ENCODE measurements around the gene TBC1D30. TPM values are rescaled to one million over a fixed set of nuclear protein-coding genes. Genes with fewer than 3 reads are reported as not detected.

The TBC1D30 gene
- total RNA-seq, 3 donors from 2014 or later = 3.6 to 8.7 (median 7.4) TPM

DNA sequence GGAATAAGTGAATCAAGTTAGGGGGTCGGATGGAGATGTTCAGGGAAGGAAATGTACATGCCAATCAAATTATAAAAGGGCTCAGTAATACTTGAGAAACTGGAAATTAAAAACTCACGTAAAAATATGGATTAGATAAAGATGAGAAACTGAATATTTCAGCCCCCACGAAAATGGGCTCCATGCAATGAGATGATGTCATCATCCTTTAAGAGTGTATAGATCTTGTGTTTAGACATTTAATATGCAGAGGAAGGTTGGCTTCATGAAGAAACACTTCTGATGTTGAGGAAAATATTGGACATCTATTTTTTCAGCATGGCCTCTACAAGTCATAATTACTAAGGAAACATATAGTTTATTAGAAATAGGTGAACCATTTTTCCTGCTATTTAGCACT is 9.5 kb downstream of the TBC1D30 start:
- H3K9me3 ChIP-seq = no peaks in the 10 kb centered on the region
- intact Hi-C loops (cut with DNase I, micrococcal nuclease) = no loop called here
- no peak for ATAC-seq
- no peaks in the 10 kb centered on the region for H3K4me1 ChIP-seq (ENCODE audit: low read depth)
- TF ChIP-seq, protein P1, sequence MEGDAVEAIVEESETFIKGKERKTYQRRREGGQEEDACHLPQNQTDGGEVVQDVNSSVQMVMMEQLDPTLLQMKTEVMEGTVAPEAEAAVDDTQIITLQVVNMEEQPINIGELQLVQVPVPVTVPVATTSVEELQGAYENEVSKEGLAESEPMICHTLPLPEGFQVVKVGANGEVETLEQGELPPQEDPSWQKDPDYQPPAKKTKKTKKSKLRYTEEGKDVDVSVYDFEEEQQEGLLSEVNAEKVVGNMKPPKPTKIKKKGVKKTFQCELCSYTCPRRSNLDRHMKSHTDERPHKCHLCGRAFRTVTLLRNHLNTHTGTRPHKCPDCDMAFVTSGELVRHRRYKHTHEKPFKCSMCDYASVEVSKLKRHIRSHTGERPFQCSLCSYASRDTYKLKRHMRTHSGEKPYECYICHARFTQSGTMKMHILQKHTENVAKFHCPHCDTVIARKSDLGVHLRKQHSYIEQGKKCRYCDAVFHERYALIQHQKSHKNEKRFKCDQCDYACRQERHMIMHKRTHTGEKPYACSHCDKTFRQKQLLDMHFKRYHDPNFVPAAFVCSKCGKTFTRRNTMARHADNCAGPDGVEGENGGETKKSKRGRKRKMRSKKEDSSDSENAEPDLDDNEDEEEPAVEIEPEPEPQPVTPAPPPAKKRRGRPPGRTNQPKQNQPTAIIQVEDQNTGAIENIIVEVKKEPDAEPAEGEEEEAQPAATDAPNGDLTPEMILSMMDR (IDR thresholded peaks at IDR 0.05) = no peak
- H3K4me3 ChIP-seq = no peak overlapping the region
- no peak for DNase-seq
- no peaks in the 10 kb centered on the region for H3K36me3 ChIP-seq (ENCODE audit: low read depth)

DNA sequence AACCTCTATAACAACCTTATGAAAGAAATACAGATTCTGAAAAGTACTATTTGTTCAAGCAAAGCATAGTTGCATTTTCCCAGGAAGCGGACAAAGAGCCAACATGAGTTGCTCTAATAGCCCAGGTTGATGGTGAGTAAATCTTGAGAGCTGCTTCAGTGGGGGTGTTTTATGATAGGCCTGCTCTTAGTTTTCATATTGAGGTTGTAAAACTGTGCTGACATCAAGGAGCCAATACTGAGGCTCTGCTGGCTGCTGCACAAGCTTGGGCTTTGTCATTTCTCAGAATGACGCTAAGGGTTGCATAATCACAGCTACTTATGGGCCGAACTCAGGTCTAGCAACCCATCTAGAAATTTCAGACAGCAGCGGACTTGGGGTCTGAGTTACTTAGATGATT is 11.5 kb downstream of the TBC1D30 start:
- intact Hi-C loops (cut with DNase I, micrococcal nuclease) = no loop called here
- Histone ChIP-seq H3K4me3 (no peak overlapping the region), H3K36me3 (ENCODE audit: low read depth) (no peaks in the 10 kb centered on the region), H3K4me1 (ENCODE audit: low read depth) (peaks cover 6% of the 10 kb centered on the region), H3K9me3 (no peaks in the 10 kb centered on the region)
- TF ChIP-seq, protein P1 (IDR thresholded peaks at IDR 0.05) = no peak
- peak; percentile 85 for ATAC-seq
- peak in 1 of 3 donors; percentile 57 for DNase-seq

- H3K9me3 ChIP-seq = no peaks in the 10 kb centered on the region
- no peaks in the 10 kb centered on the region for H3K36me3 ChIP-seq (ENCODE audit: low read depth)
- ATAC-seq (no peak), DNase-seq (no peak)
- intact Hi-C loops (cut with DNase I, micrococcal nuclease) = no loop called here
- H3K4me3 ChIP-seq = no peak overlapping the region
- TF ChIP-seq, protein P1 (IDR thresholded peaks at IDR 0.05) = no peak
- peaks cover 7% of the 10 kb centered on the region for H3K4me1 ChIP-seq (ENCODE audit: low read depth)
These were observed 12.4 kb downstream of the TBC1D30 start for GRCh38 chr12:64836856-64837255.

DNA sequence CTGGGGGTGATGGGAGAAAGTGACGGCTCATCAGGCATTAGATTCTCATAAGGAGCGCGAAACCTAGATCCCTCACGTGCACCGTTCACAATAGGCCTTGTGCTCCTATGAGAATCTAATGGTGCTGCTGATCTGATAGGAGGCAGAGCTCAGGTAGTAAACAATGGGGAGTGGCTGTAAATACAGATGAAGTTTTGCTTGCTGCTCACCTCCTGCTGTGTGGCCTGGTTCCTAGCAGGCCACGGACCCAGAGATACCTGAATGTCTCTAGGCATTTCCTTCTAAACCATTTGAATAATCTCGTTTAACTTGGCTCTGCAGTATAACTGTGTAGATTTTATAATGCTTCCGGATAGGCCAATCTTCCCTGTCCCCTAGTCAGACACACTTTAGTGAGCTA is 13.0 kb downstream of the TBC1D30 start:
- peaks cover 7% of the 10 kb centered on the region for H3K4me1 ChIP-seq (ENCODE audit: low read depth)
- no peaks in the 10 kb centered on the region for H3K9me3 ChIP-seq
- TF ChIP-seq, protein P1 (IDR thresholded peaks at IDR 0.05) = no peak
- intact Hi-C loops (cut with DNase I, micrococcal nuclease) = no loop called here
- no peak for ATAC-seq
- no peak overlapping the region for H3K4me3 ChIP-seq
- no peaks in the 10 kb centered on the region for H3K36me3 ChIP-seq (ENCODE audit: low read depth)
- no peak for DNase-seq

DNA sequence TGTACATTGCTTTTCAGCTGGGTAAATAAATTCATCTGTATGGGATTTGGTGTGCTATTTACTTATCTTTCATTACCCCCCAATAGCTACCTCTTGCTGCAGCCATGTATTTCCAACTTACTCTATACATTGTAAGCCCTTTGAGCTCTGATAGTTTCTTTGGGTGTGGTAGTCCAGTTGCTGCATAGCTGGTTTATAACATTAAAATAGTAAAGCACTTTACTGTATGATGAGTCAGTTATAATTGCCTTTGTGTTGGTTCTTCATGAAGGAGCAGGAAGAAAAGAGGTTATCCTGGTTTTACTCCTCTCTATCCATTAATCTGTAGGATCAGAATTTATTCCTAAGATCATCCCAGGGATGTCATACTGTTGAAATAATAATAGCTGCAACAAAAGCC is 15.7 kb downstream of the TBC1D30 start:
- DNase-seq (peak in 1 of 3 donors; percentile 17), ATAC-seq (peak; percentile 87)
- intact Hi-C loops (cut with DNase I, micrococcal nuclease) = no loop called here
- Histone ChIP-seq H3K36me3 (ENCODE audit: low read depth) (no peaks in the 10 kb centered on the region), H3K4me3 (no peak overlapping the region), H3K9me3 (no peaks in the 10 kb centered on the region), H3K4me1 (ENCODE audit: low read depth) (peaks cover 7% of the 10 kb centered on the region)
- TF ChIP-seq, protein P1 (IDR thresholded peaks at IDR 0.05) = no peak
